HG03175 (cell line): ENCODE results near the gene PIP4P1.
A peak's percentile ranks its signal among the peaks of the same experiment; 100 is the strongest.

Experiments
- ATAC-seq: cut with Tn5 transposase; IDR thresholded peaks from one replicate; pipeline ENCODE4 v1.9.1; 2021; ENCODE audit warnings: mild to moderate bottlenecking, moderate library complexity; ENCODE audit not compliant: unreplicated experiment

PIP4P1 gene

DNA sequence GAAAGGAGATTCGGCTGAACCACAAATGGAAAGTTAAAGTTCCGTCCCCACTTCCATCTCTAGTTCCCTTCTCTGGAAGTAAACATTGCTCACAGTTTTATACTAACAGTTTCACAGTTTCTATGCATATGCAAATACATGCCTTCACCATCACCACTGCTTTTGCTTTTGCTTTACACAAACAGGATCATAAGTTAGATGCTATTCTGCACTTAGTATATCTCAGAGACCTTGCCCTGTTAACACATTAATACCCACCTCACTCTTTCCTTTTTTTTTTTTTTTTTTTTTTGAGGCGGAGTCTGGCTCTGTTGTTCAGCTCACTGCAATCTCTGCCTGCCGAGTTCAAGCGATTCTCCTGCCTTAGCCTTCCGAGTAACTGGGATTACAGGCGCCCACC lies 48.8 kb downstream of the PIP4P1 start:
- peak; percentile 74 for ATAC-seq

DNA sequence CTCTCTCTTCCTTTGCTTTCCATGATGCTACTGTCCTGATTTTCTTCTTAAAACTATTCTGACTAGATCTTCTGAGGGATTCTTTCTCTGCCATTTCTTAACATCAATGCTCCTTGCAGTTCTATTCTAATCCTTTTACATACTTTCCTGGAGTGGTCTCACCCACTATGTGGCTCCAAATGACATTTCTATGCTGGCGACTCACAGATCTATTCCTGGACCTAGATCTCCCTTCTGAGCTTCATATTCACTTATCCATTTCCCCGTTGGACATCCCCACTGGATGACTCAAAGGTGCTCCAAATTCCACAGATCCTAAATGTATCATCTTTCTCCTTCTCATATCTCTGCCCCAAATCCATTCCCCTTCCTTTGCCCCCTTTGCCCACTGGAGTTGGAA lies 52.0 kb downstream of the PIP4P1 start:
- no peak for ATAC-seq
